Right renal pelvis (tissue), 4 donors: ENCODE measurements around the gene MED4. TPM values are rescaled to one million over a fixed set of nuclear protein-coding genes. Genes with fewer than 3 reads are reported as not detected.

Source experiments
- DNase-seq, 4 donors: peaks; one replicate each; pipeline ENCODE4 v3.0.0-alpha.2; 2013; ENCODE audit warnings: low read depth in 4 of 4, low spot score in 3 of 4, missing footprints in 1 of 4
- polyA plus RNA-seq, 4 donors: library from polyadenylated mRNA; unstranded; fragments of 120-200 nt; gene quantifications; one replicate each; pipeline ENCODE4 v1.2.1, GENCODE V29; 2013; ENCODE audit not compliant: insufficient read length in 4 of 4

The MED4 gene
- polyA plus RNA-seq, 4 donors: 85.0 to 108 (median 102) TPM

DNA sequence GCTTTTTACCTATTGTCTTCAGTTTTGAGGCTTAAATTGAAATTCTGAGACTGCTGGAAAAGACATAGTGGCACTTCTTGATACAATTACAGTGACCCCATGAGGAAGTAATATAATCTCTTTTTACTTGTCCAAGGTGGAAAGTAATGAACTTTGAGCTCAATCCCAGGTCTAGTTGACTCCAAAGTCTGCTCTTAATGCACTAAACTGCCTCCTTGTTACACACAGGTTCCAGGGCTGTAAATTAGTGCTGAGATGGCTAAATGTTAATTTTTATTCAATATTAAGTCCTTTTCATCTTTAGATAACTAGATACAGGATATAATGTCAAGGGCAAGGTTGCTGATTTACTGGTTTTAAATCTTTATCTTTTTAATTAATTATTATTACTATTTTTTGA lies 54.9 kb downstream of the MED4 start:
- no peak for DNase-seq

DNA sequence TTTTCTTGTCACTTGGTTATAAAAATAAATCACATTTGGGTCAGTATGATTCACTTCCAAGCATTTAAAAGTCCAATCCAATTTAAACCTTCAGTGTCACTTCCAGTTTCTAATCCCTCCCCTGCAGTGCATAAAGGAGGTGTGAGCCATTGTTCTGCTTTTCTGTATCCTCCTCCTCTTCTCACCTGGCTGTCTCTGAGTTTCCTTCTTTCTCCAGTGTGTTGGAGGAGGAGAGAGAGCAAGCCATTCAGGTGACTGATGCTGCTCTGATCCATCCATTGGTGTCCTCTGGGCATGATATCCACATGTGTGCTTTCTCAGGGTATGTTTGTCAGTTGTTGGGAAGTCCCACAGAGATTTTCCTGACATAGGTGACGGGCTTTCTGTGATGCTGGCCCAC lies 56.1 kb downstream of the MED4 start:
- DNase-seq: no peak

DNA sequence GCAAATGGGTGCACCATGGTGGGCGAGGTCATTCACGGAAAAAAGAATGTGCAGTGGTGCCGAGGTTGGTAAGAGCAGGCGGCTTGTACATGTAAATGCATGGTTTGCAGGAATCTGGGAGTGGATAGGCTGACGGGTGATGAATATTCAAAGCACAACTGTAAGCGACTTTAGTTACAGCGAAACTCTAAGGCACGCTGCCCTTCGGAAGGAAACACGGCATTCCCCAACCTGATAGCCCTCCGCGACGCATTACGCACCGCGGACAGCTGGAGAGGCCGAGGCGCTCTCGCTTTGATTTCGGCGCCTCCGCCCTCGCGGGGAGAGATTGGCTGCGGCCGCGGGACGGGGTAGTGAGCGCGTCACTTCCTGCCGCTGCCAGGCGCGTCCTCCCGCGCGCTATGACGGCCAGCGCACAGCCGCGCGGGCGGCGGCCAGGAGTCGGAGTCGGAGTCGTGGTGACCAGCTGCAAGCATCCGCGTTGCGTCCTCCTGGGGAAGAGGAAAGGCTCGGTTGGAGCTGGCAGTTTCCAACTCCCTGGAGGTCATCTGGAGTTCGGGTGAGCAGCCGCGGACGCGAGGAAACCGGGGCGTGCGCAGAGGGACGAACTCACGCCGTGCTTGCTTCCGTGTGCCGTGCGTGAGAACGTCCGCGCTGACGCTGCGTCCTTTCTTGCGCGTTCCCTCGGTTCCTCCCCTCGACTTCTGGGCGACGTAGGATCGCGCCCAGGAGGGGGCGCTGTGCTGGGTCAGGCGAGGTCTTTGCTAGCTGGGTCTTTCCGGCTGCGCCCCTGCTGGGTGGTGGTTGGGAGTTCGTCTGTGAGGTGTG lies 57.3 kb downstream of the MED4 start, which contains the start of gene NUDT15:
TSS of gene NUDT15 (plus strand) at position 381 of the 828 bp plus-strand sequence. CDS start at position 402, 21 bp downstream.
- peak; percentile 94 to 98 (median 95) for DNase-seq

DNA sequence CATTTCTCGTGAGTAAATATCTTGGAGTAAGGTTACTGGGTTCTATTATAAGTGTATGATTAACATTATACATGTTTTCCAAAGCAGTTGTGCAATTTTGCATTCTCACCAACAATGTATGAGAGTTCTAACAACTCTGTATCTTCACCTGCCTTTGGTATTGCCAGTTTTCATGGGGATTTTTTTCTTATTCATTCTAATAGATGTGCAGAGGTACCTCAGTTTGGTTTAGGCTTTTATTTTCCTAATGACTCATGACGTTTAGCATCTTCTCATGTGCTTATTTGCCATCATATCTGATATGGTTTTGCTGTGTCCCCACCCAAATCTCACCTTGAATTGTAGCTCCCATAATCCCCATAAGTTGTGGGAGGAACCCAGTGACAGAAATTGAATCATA lies 65.0 kb downstream of the MED4 start:
- no peak for DNase-seq

DNA sequence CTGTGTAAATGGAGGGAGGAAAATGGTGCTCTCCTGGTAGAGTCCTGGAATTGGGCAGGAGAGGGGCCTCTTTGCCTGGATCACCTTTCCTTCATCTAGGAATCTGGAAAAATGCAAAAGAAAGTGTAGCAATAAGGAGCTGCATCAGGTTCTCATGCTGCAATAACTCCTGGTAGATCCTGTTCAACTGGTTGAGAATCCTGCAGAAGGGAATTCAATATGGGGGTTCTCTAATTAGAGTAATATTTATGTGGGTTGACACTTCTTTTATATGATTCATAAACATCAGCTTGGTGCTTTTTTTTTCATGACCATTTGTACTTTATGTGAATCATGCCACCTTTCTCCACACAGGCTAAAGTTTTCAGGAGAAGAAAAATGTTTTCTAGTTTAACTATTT lies 66.8 kb downstream of the MED4 start:
- DNase-seq: no peak

Other genes starting within 250 kb of the MED4 start
- 100 to 1,000 TPM in 3 of 4 donors, 10 to 100 TPM in 1; 88.4 to 116 (median 105) TPM for gene SUCLA2, start 93.8 kb downstream of the MED4 start, polyA plus RNA-seq
- 10 to 100 TPM; 27.0 to 32.4 (median 30.3) TPM for gene NUDT15, start 57.4 kb downstream of the MED4 start, polyA plus RNA-seq
- 1,000 to 10,000 TPM; 1,615 to 2,127 (median 1,986) TPM for gene ITM2B, start 138.1 kb upstream of the MED4 start, polyA plus RNA-seq
- 10 to 100 TPM; 43.0 to 54.7 (median 52.6) TPM for gene RB1, start 208.6 kb upstream of the MED4 start, polyA plus RNA-seq